HTERT RPE-1 (cell line): ENCODE results near the gene SNX4.
"Not testable (repeated sequence)": the region's sequence is repeated elsewhere in the genome, so short reads cannot be mapped to it uniquely, and the experiment has no call there.

Experiments used
- in situ Hi-C: fragments of 300-500 bp; cut with MboI; formaldehyde crosslinking; loops from 4 replicates; pipeline ENCODE4 v1.14.3; 2020; ENCODE audit warnings: low sequenced_read_pairs

Gene SNX4

DNA sequence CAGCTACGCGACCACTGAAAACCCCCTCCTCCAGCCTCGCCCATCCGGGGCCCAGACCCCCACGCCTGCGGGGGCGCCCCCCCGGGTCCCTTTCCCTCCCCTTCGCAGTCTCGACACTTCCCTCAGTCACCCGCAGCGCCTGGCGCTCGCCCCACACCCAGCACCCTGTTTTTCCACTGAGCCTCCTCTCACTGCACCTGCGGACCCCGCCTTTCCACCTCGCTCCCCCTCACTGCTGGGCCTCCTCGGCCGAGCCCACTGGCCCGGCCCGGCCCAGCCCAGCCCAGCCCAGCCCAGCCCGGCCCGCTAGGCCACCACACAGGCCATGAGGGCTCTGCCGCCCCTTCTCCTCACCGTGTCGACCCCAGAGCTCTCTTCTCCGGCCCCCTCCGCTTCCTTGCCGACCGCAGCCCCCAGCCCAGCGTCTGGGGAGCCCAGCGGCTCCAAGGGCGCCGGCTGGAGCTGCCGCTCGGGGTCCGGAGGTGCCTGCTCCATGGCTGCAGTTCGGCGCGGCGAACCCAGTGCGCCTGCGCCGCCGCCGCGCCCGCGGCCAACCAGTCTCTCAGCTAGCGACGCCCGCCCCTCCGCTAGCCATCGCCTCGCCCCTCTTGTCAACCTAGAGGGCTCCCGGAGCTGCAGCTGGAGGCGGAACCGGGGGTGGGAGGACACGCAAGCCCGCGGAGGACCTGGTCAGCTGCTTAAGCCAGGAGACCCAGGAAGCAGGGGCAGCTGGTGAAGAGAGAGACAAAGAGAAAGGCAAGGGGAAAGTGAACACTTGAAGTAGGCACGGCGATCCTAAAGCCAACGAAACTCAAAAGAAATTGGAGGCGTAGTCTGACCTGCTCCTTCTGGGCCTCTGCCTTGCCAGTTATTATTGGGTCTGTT is at the start of gene SNX4:
Gene SNX4 (minus strand): TSS at position 525 of the 885 bp plus-strand sequence. CDS start 30 bp downstream, at position 495.
- in situ Hi-C loops = no loop called here

- in situ Hi-C loops = no loop called here
These were observed 36.3 kb upstream of the SNX4 start for GRCh38 chr3:125556314-125556713.

DNA sequence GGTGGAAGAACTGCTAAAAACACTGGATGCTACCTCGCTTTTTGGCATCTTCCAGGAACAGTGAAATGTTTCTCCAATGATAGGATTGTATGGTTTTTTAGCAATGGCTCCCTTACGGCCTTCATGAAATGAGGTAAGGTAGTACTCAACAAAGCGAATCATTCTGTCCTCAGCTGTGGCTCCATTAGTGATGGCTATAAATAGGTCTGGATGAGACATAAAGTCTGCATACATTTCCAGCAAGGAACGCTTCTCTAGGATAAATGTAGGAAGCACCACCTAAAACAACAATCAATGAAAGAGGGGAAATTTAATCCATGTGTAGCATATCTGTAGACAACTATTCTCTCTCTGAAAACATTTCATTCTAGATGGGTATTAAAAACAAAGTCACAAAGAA is 32.4 kb upstream of the SNX4 start:
- in situ Hi-C loops = no loop called here

DNA sequence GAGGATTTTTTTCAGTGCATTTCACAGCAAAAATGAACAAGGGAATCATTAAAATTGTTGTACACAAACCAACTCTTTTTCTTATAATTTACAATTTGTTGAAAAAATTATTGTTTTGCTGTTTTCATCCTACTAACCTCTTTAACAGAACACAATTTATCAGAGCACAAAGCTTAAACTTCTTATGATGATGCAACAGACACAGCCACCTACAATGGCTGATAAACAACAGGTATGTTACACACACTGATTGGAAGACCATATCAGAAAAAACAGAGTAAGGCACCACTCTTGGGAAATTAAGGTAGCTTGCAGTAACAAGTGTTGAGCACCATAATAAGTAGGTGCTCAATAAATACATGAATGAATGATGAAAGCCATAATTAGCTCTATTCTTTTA is 8.9 kb upstream of the SNX4 start:
- in situ Hi-C loops = no loop called here

GRCh38 chr3:125525153-125525552 is 5.2 kb upstream of the SNX4 start:
- in situ Hi-C loops = no loop called here

DNA sequence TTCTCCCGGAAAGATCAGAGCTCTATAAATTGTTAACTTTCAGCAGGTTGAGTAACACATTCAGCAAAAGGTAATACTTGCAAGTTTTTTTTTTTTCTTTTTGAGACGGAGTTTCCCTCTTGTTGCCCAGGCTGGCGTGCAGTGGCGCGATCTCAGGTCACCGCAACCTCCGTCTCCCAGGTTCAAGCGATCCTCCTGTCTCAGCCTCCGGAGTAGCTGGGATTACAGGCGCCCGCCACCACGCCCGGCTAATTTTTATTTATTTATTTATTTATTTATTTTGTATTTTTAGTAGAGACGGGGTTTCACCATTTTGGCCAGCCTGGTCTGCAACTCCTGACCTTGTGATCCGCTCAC is 539 bp upstream of the SNX4 start:
- in situ Hi-C loops = not testable (repeated sequence)

GRCh38 chr3:125515421-125515820 is 4.6 kb downstream of the SNX4 start:
- in situ Hi-C loops = no loop called here

DNA sequence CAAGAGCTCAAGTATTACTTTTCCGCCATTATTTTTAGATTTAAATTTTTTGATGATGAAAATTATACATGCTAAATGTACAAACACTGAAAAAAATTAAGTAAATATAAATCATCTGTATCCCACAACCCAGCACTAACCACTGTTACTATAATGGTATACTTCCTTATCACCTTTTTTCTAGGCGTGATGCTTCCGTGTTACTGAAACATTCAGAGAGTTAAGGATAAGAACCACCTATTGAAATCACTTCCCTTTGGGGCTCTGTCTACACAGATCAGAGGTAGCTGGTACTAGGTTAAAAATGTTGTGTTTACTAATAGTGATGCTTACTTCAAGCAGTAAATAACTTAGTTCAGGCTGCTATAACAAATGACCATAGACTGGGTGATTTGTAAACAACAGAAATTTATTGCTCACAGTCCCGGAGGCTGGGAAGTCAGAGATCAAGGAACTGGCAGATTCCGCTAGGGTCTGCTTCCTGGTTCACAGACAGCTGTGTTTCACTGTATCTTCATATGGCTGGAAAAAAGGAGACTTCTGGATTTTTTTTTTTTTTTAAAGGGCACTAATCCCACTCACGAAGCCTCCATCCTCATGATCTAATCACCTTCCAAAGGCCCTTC is 6.4 kb downstream of the SNX4 start:
- in situ Hi-C loops = no loop called here

GRCh38 chr3:125512135-125512920 is 7.7 kb downstream of the SNX4 start:
- in situ Hi-C loops = no loop called here

- in situ Hi-C loops = no loop called here
These were observed 8.4 kb downstream of the SNX4 start for GRCh38 chr3:125511420-125512118.

- in situ Hi-C loops = no loop called here
These were observed 12.9 kb downstream of the SNX4 start for GRCh38 chr3:125507128-125507527.

GRCh38 chr3:125498630-125499029 is 21.4 kb downstream of the SNX4 start:
- in situ Hi-C loops = no loop called here

DNA sequence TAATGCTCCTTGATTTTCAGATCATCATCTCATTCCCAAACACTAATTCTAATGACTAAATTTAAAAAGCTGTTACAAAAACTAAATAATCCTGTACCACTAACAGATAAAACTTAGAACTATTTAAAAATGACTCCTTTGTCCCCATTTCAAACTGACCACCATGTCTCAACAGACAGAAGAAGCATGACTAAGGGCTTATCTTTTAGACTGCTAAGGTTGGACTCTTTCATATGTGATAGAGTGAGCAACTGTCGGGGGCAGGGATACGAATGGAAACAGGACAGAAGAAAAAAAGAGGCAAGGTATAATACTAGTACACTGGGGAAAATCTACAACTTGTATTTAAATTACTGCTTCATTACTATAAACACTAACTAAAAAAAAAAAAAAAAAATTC is 23.3 kb downstream of the SNX4 start:
- in situ Hi-C loops = no loop called here

DNA sequence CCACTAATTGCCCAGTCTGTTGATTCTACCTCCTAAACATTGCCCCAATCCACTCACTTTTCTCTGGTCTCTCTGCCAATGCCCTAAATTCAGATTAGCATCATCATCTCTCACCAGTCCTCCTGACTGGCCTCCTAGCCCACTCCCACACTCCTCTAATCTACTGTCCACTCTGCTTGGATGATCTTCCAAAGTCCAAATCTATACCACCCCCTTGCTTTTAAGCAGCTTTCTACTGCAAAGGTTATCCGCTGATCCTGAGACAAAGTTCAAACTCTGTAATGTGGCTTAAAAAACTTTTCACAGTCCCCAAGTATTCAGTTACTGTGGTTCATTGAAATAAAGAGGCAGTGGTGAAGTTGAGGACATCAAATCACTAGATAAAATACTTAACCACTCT is 37.6 kb downstream of the SNX4 start:
- in situ Hi-C loops = no loop called here

DNA sequence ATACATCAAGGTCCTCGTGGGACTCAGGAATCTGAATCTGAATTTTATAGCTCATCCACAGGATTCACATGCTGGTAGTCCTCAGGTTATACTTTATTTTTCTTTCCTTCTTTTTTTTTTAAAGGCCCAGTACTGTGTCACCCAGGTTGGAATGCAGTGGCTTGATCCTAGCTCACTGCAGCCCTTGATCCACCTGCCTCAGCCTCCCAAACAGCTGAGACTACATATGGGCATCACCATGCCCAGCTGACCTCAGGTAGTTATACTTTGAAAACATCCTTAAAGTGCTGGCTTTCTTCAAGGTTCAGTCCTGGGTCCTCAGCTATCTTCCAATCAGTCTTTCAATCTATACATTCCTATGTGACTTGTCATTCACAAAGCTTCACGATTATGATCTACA is 38.2 kb downstream of the SNX4 start:
- in situ Hi-C loops = no loop called here

- in situ Hi-C loops = not testable (repeated sequence)
These were observed 38.6 kb downstream of the SNX4 start for GRCh38 chr3:125481375-125481759.

- in situ Hi-C loops = no loop called here
These were observed 39.2 kb downstream of the SNX4 start for GRCh38 chr3:125480656-125481374.

- in situ Hi-C loops = no loop called here
These were observed 40.9 kb downstream of the SNX4 start for GRCh38 chr3:125479091-125479490.

DNA sequence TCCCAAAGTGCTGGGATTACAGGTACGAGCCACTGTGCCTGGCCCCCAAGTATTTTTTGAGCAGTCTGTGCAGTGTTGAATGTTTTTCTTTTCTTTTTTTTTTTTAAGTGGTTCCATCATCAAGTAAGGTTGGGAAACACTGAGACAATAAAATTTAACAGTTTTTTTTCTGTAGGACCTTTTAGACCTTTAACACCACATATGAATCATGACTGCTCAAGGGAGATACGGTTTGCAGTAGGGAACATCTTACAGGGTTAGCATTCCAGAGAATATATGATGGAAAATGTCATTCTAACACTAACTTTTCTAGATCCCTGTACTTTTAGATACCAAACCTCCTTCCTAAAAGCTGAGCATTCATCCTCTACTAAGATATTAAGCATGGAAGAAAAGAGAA is 41.7 kb downstream of the SNX4 start:
- in situ Hi-C loops = no loop called here

- in situ Hi-C loops = no loop called here
These were observed 42.3 kb downstream of the SNX4 start for GRCh38 chr3:125477701-125478100.
